AG20443 (cell line): Measurements from ENCODE around the gene ZSCAN20.

Experiments used
- DNase-seq: peaks from one replicate; pipeline ENCODE4 v3.0.0; 2012; ENCODE audit warnings: low spot score, mixed read lengths

Gene ZSCAN20

DNA sequence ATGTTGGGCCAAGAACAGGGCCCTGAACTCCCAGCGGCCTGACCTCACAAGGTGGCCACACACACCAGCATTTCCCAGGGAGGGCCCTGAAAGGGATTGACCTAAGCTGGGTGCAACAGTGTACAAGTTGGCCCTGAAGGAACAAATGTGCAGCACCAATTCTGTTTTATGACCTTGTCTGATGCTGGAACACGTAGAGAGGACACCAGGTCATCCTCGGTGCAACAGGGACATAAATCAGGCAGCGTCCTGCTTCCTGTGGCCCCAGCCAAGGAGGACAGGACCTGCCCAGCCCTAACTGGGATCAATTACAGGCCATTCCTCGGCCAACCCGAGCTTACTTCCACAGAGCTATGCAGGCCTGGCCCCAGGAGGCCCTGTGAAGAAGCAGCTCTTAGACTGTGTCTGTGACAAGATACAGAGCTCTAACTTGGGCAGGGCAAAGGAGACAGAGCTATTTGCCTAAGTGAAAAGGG is 28.7 kb upstream of the ZSCAN20 start:
- peak; percentile 45 for DNase-seq

DNA sequence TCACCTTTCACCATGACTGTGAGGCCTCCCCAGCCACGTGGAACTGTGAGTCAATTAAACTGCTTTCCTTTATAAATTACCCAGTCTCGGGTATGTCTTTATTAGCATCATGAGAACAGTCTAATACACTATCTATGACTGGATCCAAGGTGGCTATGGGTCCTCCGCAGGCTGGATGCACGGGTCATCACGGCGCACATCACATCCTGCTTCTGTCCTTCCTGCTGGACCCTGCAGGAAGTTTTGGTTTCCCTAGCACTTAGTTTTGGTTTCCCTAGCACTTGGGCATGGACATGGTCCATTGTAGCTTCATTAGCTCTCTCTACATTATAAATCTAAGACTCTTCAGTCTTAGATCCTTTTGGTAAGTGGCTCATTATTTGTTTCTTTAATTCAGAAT is 27.3 kb upstream of the ZSCAN20 start:
- no peak for DNase-seq

- no peak for DNase-seq
Measured at GRCh38 chr1:33446590-33446989, 25.9 kb upstream of the ZSCAN20 start.

DNA sequence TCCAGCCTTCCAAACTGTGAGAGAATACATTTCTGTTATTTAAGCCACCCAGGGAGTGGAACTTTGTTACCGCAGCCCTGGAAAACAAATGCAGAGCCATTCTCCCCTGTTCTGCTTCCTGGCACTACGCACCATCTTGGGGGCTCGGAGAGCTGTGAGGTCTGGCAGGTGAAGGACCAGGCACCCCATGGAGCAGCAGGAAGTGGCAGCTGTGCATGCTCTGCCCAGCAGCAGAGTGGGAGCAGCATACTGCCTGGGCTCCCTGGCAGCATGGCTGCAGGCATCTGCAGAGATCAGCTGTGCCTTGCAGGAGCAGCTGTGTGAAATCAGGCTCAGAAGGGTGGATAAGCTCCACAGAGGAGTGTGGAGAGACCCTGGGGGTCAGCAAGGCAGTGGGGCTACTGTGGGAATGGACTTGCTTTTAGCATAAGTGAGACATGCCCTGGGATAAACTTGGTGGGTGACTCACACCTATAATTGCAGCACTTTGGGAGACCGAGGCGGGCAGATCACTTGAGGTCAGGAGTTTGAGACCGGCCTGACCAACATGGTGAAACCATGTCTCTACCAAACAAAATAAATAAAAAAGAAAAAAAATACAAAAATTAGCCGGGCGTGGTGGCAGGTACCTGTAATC is 17.7 kb upstream of the ZSCAN20 start:
- no peak for DNase-seq

GRCh38 chr1:33455539-33456501 is 16.6 kb upstream of the ZSCAN20 start:
- DNase-seq = peak; percentile 86

GRCh38 chr1:33456502-33456886 is 16.0 kb upstream of the ZSCAN20 start:
- DNase-seq = no peak

- peak; percentile 60 for DNase-seq
Measured at GRCh38 chr1:33459691-33460090, 12.8 kb upstream of the ZSCAN20 start.

- DNase-seq = no peak
Measured at GRCh38 chr1:33460144-33460543, 12.3 kb upstream of the ZSCAN20 start.

GRCh38 chr1:33460947-33461629 is 11.4 kb upstream of the ZSCAN20 start:
- DNase-seq = no peak

DNA sequence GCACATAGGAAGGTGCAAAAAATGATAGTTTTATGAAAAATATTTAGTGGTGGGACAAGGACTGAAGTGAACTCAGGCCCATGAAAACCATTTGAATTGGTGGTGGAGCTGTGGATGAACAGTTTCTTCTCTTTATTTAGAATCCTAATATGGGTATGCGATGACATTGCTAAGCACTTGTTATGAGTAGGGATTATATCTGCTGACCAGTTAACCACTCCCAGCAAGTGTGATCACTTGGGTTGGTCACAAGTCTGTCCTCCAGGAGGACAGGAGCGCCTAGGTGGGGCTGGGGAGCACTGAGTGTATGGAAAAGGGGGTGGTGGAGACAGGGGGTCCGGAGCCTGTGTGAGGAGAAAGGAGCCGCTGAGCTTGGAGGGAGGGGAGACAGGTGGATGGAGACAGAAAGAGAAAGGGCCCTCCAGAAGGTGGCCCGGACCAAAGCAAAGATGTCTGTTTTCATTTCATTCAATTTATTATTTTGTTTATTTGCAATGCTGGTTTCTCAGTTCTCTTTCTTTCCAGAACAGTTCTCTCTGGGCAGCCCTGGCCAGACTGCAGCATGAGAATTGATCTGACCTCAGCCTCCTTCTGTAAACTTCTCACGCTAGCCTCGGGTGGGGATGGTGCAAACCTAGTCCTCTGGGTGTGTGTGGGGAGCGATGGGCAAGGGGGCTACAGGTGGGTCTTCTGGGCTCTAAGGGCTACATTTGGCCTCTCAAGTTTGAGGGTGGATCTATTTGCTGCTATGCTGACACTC is 9.9 kb upstream of the ZSCAN20 start:
- DNase-seq = no peak

DNA sequence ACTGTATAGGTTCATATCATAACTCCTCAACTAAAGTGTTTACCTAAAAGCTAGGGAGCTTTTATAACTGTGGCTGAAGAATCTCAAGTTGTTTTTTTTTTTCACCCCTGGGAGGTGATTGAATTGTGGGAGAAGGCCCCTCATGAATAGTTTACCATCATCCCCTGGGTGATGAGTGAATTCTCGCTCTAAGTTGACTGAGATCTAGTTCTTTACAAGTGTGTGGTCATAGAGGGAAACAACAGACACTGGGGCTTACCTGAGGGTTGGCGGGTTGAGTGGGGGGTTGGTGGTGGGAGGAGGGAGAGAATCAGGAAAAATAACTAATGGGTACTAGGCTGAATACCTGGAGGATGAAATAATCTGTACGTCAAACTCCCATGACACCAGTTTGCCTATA is 7.9 kb upstream of the ZSCAN20 start:
- no peak for DNase-seq

DNA sequence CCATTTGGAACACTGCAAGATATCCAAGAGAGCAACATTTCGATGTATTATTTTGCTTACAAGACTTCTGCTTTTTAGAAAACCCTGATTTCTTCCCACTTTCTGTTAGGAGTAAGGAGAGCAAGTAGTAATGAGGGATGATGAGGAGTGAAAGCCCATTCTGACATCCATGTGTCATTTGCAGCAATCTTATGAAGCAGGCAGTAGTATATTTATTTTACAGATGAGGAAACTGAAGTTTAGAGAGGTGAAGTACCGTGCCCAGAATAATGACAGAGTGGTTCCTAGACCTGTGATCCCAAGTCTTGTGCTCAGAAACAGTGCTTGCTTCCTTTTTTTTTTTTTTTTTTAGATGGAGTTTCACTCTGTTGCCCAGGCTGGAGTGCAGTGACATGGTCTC is 7.1 kb upstream of the ZSCAN20 start:
- no peak for DNase-seq

- no peak for DNase-seq
Measured at GRCh38 chr1:33466159-33466558, 6.3 kb upstream of the ZSCAN20 start.

DNA sequence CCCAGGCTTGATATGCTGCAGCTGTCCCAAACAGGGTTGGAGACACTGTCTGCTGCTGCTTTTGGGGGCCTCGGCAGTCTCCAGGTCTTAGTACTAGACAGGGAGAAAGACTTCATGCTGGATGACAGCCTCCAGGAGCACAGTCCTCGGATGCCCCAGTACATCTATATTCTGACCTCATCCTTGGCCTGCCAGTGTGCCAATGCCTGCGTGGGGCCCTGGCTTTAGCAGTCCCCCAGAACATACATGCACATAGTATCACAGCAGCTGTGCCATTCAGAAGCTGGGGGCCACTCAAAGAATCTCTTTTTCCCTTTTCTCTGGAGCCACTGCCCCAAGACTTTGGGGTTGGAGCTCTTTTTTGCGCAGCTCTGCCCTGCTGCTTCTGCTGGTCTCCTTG is 4.4 kb upstream of the ZSCAN20 start:
- DNase-seq = no peak

GRCh38 chr1:33468531-33468930 is 3.9 kb upstream of the ZSCAN20 start:
- DNase-seq = no peak

- DNase-seq = no peak
Measured at GRCh38 chr1:33468967-33469366, 3.5 kb upstream of the ZSCAN20 start.

GRCh38 chr1:33469691-33470090 is 2.8 kb upstream of the ZSCAN20 start:
- no peak for DNase-seq

DNA sequence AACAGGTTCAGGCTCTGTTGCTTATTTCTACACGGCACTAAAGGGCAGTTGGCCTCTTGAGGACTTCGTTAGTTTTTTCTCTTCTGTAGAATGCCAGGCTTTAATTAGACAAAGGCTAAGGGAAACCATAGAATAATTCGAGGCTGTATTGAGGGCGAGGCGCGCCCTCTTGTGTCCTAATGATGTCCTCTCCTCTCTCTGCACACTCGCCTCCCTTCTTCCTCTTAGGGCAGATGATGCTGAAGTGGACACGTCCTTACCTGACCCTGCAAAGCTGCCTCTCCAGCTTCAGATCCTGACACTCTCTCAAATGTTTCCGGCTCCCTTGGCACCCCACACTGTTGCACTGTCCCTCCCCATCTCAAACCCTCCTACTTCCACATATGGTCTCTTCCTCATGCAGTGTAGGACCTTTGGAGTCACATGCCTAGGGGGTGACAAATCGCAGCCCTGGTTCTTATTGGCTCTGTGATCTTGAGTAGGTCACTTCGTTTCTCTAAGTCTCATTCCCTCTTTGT is 1.9 kb upstream of the ZSCAN20 start:
- peak; percentile 82 for DNase-seq

DNA sequence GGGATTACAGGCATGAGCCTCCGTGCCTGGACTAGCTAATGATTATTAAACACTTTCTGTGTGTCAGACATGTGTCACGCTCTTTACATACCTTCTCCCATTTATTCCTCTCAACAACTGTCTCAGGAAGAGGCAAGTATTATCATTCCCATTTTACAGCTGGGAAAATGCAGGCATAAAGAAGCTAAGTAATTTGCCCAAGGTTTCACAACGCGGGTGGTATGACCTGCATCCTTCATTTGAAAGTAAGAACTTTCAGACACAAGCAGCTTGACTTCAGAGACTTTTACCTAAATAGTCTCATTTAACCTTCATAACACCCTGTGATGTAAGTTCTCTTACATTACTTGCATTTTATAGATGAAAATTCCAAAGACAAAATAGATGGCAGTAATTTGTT is 1.0 kb upstream of the ZSCAN20 start:
- no peak for DNase-seq

- no peak for DNase-seq
Measured at GRCh38 chr1:33473900-33474299, 1.5 kb downstream of the ZSCAN20 start.

DNA sequence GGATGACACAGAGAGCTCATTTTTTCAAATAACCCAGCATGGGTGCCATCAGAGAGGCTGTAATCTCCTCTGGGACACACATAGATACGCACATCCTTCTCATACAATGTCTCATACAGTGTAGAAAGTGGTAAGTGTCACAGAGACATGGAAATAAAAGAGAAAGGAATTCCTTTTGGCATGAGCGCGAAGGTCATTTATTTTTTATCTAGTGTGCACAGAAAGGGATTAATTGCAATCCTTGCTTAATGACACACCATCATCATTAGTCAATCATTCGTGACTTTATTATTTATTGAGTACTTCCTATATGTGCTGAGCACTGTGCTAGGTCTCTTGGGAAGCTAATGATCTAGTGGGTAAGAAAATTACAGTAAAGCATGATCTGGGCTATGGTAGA is 5.0 kb downstream of the ZSCAN20 start:
- DNase-seq = no peak

GRCh38 chr1:33482412-33482811 is 10.0 kb downstream of the ZSCAN20 start:
- no peak for DNase-seq
